GM21723 (cell line): Measurements from ENCODE around the gene RPAP2.

Experiments used
- ATAC-seq: cut with Tn5 transposase; IDR thresholded peaks from one replicate; pipeline ENCODE4 v1.9.1; 2021; ENCODE audit warnings: mild to moderate bottlenecking, moderate library complexity; ENCODE audit not compliant: unreplicated experiment

Gene RPAP2

DNA sequence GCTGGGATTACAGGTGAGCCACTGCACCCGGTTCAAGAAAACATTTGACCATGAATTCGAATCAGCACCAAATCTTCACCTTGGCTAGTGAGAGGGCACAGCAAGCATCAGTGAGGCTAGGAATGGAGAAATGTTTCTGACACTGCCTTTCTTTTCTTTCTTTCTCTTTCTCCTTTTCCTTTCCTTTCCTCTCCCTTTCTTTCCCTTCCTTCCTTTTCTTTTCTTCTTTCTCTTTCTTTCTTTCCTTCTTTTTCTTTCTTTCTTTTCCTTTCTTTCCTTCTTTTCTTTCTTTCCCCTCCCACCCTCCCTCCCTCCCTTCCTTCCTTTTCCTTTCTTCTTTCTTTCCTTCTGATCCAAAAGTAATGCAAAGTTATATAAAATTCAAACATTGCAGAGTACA is 147.0 kb downstream of the RPAP2 start:
- ATAC-seq = no peak

- ATAC-seq = no peak
Measured at GRCh38 chr1:92446546-92446945, 147.7 kb downstream of the RPAP2 start.

- no peak for ATAC-seq
Measured at GRCh38 chr1:92447033-92447681, 148.3 kb downstream of the RPAP2 start.

GRCh38 chr1:92447976-92448375 is 149.1 kb downstream of the RPAP2 start:
- no peak for ATAC-seq
